H1 (cell line): ENCODE results near the gene HEPHL1.

Source experiments
- BCL11A ChIP-seq, 2 experiments: IDR thresholded peaks; one replicate each; pipeline ENCODE4 v1.6.1; 2011; ENCODE audit warnings: low read depth in 2 of 2, low read length in 2 of 2, mild to moderate bottlenecking in 2 of 2
- CBX5 ChIP-seq: fragments of 300-800, 300-1000 bp; sonication (generic); IDR thresholded peaks from 2 replicates; pipeline ENCODE4 v1.7.1; 2016; ENCODE audit warnings: antibody characterized with exemption, low read length, low read depth
- CREB1 ChIP-seq: IDR thresholded peaks from 2 replicates; pipeline ENCODE4 v1.6.1; 2012; ENCODE audit warnings: inconsistent platforms
- EGR1 ChIP-seq: IDR thresholded peaks from 2 replicates; pipeline ENCODE4 v1.6.1; 2011; ENCODE audit warnings: low read depth, low read length, borderline replicate concordance
- EP300 ChIP-seq, 2 experiments: IDR thresholded peaks; 1 replicate in 1 of 2; 2 replicates in 1 of 2; pipeline ENCODE4 v1.6.1; 2011 to 2012; ENCODE audit warnings: low read depth in 2 of 2, low read length in 2 of 2, mild to moderate bottlenecking in 2 of 2, borderline replicate concordance in 1 of 2, inconsistent platforms in 1 of 2, moderate library complexity in 1 of 2
- GTF2F1 ChIP-seq: IDR thresholded peaks from 2 replicates; pipeline ENCODE4 v1.6.1; 2012; ENCODE audit warnings: low read depth, low read length, improper control_type of control experiment, borderline replicate concordance
- KDM1A ChIP-seq: fragments of 200-600, 300-600 bp; sonication (generic); IDR thresholded peaks from 2 replicates; pipeline ENCODE4 v1.7.1; 2016; ENCODE audit warnings: mild to moderate bottlenecking, low read length, borderline replicate concordance
- POLR2A ChIP-seq, 2 experiments: IDR thresholded peaks; 1 replicate in 1 of 2; 2 replicates in 1 of 2; pipeline ENCODE4 v1.6.1; 2011; ENCODE audit warnings: low read depth in 2 of 2, low read length in 2 of 2, mild to moderate bottlenecking in 2 of 2; ENCODE audit errors: control extremely low read depth in 1 of 2
- RAD21 ChIP-seq, 2 experiments: IDR thresholded peaks in 1 of 2; conservative IDR thresholded peaks in 1 of 2; 2 replicates each; pipeline ENCODE4 v1.6.1; 2011; ENCODE audit warnings: low read depth in 2 of 2, low read length in 2 of 2, improper control_type of control experiment in 1 of 2, inconsistent platforms in 1 of 2, mild to moderate bottlenecking in 1 of 2, moderate library complexity in 1 of 2
- SRF ChIP-seq: IDR thresholded peaks from 2 replicates; pipeline ENCODE4 v1.6.1; 2011; ENCODE audit warnings: mild to moderate bottlenecking, low read depth, low read length, moderate library complexity
- TF ChIP-seq, protein P1 (sequence below), 3 experiments: IDR thresholded peaks; 1 replicate in 2 of 3; 2 replicates in 1 of 3; pipeline versions ENCODE4 v1.5.1 to v1.6.1; 2011; ENCODE audit warnings: low read length in 3 of 3, mild to moderate bottlenecking in 3 of 3, inconsistent platforms in 2 of 3, low read depth in 1 of 3, moderate library complexity in 1 of 3; ENCODE audit not compliant: insufficient read depth in 1 of 3; ENCODE audit errors: control extremely low read depth in 1 of 3

- TF ChIP-seq POLR2A (IDR thresholded peaks at IDR 0.05; ENCODE audit: control extremely low read depth in 1 of 2, low read depth in 2 of 2, low read length in 2 of 2): no peak
- TF ChIP-seq, protein P1, sequence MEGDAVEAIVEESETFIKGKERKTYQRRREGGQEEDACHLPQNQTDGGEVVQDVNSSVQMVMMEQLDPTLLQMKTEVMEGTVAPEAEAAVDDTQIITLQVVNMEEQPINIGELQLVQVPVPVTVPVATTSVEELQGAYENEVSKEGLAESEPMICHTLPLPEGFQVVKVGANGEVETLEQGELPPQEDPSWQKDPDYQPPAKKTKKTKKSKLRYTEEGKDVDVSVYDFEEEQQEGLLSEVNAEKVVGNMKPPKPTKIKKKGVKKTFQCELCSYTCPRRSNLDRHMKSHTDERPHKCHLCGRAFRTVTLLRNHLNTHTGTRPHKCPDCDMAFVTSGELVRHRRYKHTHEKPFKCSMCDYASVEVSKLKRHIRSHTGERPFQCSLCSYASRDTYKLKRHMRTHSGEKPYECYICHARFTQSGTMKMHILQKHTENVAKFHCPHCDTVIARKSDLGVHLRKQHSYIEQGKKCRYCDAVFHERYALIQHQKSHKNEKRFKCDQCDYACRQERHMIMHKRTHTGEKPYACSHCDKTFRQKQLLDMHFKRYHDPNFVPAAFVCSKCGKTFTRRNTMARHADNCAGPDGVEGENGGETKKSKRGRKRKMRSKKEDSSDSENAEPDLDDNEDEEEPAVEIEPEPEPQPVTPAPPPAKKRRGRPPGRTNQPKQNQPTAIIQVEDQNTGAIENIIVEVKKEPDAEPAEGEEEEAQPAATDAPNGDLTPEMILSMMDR (IDR thresholded peaks at IDR 0.05; ENCODE audit: control extremely low read depth in 1 of 3, insufficient read depth in 1 of 3, low read depth in 1 of 3, low read length in 3 of 3): no peak
- TF ChIP-seq BCL11A (IDR thresholded peaks at IDR 0.05; ENCODE audit: low read depth in 2 of 2, low read length in 2 of 2): no peak
- TF ChIP-seq CBX5: no peak
- no peak for TF ChIP-seq EP300 (IDR thresholded peaks at IDR 0.05; ENCODE audit: borderline replicate concordance in 1 of 2, low read depth in 2 of 2, low read length in 2 of 2)
- no peak for TF ChIP-seq RAD21 (IDR thresholded peaks at IDR 0.05 in 1 of 2, conservative IDR thresholded peaks at IDR 0.05 in 1 of 2; ENCODE audit: low read depth in 2 of 2, low read length in 2 of 2)
- TF ChIP-seq SRF: no peak
- TF ChIP-seq KDM1A: no peak
- no peak for TF ChIP-seq GTF2F1
- no peak for TF ChIP-seq EGR1
- no peak for TF ChIP-seq CREB1
Observed at GRCh38 chr11:94017446-94017845, 3.7 kb upstream of the HEPHL1 start.
